Adrenal gland (tissue), 5 donors: ENCODE data around the gene ENO1.

Source experiments
- CTCF ChIP-seq, 6 experiments: fragments of 450-650 bp in 4 of 6; fragments of 200-600 bp in 2 of 6; sonication (generic) in 1 of 6; IDR thresholded peaks; 1 replicate in 5 of 6; 2 replicates in 1 of 6; pipeline versions ENCODE4 v1.5.1 to v1.8.0; 2016 to 2021; ENCODE audit warnings: antibody characterized with exemption in 6 of 6, mild to moderate bottlenecking in 2 of 6, moderate library complexity in 1 of 6
- POLR2A ChIP-seq, 2 donors: fragments of 450-650 bp; IDR thresholded peaks; one replicate each; pipeline ENCODE4 v1.6.1; 2017; ENCODE audit warnings: antibody characterized with exemption in 2 of 2, mild to moderate bottlenecking in 2 of 2, moderate library complexity in 1 of 2
- donor health status: DM: no; HTN: no; CAD: no.

DNA sequence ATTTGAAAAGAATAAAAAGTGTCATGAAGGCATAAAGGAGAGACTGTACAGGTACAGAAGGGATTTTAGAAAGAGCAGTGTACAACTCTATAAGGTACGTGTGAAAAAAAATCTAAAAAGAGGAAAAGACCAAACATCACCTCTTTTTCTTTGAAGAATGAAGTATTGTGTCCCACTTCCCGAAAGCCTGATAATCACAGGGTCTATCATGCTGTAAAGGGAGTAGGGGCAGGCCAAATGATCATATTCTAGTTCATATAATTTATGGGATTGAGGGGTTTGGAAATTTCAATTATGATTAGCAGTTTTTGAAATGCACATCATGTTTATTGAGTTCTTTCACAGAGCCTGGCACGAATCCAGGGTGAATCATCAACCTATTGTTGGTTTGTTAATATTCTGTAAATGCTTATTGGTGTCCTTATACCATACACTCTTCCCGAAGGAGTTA, 60.1 kb downstream of the ENO1 start:
- TF ChIP-seq CTCF (IDR thresholded peaks at IDR 0.05) (no peak), POLR2A (IDR thresholded peaks at IDR 0.05) (no peak)
